Chondrocyte (in vitro differentiated cells): Measurements from ENCODE around the gene USP19. TPM values are rescaled to one million over a fixed set of nuclear protein-coding genes. Genes with fewer than 3 reads are reported as not detected.
A peak's percentile ranks its signal among the peaks of the same experiment; 100 is the strongest.

Experiments
- DNase-seq: peaks from one replicate; pipeline ENCODE4 v3.0.0; 2021; ENCODE audit warnings: mixed read lengths, low spot score
- H3K27ac Mint-ChIP-seq: one replicate; pipeline ENCODE4 v1.8.0; 2021; ENCODE audit warnings: mild to moderate bottlenecking, moderate library complexity, mixed read lengths; ENCODE audit not compliant: unreplicated experiment
- H3K27me3 Mint-ChIP-seq: 2 replicates; pipeline ENCODE4 v1.8.0; 2021; ENCODE audit warnings: low read depth, mixed read lengths
- H3K36me3 Mint-ChIP-seq: 2 replicates; pipeline ENCODE4 v1.8.0; 2021; ENCODE audit warnings: low read depth, mixed read lengths
- H3K4me1 Mint-ChIP-seq: 2 replicates; pipeline ENCODE4 v1.8.0; 2021; ENCODE audit warnings: low read depth, mild to moderate bottlenecking, mixed read lengths
- H3K4me3 Mint-ChIP-seq: one replicate; pipeline ENCODE4 v1.8.0; 2021; ENCODE audit warnings: mild to moderate bottlenecking, moderate library complexity, mixed read lengths; ENCODE audit not compliant: unreplicated experiment
- H3K9me3 Mint-ChIP-seq: 2 replicates; pipeline ENCODE4 v1.8.0; 2021; ENCODE audit warnings: low read depth, mixed read lengths
- long read RNA-seq: library from polyadenylated mRNA; stranded (forward); transcript quantifications from one replicate; pipeline ENCODE4 v2.0.0, GENCODE V29; 2021
- total RNA-seq: library from RNA; stranded (reverse); gene quantifications from 3 replicates; pipeline ENCODE4 v1.2.1, GENCODE V29; 2021
- TF ChIP-seq, protein P1 (sequence below): fragments of 200-600 bp; sonication (generic); IDR thresholded peaks from 2 replicates; pipeline ENCODE4 v1.5.0; 2021; ENCODE audit warnings: antibody characterized with exemption, mild to moderate bottlenecking, moderate library complexity

The USP19 gene, protein sequence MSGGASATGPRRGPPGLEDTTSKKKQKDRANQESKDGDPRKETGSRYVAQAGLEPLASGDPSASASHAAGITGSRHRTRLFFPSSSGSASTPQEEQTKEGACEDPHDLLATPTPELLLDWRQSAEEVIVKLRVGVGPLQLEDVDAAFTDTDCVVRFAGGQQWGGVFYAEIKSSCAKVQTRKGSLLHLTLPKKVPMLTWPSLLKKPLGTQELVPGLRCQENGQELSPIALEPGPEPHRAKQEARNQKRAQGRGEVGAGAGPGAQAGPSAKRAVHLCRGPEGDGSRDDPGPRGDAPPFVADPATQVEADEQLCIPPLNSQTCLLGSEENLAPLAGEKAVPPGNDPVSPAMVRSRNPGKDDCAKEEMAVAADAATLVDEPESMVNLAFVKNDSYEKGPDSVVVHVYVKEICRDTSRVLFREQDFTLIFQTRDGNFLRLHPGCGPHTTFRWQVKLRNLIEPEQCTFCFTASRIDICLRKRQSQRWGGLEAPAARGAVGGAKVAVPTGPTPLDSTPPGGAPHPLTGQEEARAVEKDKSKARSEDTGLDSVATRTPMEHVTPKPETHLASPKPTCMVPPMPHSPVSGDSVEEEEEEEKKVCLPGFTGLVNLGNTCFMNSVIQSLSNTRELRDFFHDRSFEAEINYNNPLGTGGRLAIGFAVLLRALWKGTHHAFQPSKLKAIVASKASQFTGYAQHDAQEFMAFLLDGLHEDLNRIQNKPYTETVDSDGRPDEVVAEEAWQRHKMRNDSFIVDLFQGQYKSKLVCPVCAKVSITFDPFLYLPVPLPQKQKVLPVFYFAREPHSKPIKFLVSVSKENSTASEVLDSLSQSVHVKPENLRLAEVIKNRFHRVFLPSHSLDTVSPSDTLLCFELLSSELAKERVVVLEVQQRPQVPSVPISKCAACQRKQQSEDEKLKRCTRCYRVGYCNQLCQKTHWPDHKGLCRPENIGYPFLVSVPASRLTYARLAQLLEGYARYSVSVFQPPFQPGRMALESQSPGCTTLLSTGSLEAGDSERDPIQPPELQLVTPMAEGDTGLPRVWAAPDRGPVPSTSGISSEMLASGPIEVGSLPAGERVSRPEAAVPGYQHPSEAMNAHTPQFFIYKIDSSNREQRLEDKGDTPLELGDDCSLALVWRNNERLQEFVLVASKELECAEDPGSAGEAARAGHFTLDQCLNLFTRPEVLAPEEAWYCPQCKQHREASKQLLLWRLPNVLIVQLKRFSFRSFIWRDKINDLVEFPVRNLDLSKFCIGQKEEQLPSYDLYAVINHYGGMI (N-terminal part only)
- 34.2 to 43.4 TPM (median 35.6 TPM) in 3 replicates for total RNA-seq
- long read RNA-seq, full-length matches to known transcripts = 8 of 43 reads
- long read RNA-seq, partial matches to known transcripts = 8 of 43 reads
- long read RNA-seq, other reads (novel, unspliced or antisense) = 27 of 43 reads

GRCh38 chr3:49120438-49121131 lies at the start of gene USP19:
TSS of gene USP19 (minus strand) at chr3:49120823. CDS start at chr3:49119145, 1,678 bp downstream.
- DNase-seq = no peak
- H3K4me3 Mint-ChIP-seq = peak within 1 kb of the TSS; percentile 70
- no peaks in the 10 kb centered on the region for H3K27me3 Mint-ChIP-seq
- TF ChIP-seq, protein P1, sequence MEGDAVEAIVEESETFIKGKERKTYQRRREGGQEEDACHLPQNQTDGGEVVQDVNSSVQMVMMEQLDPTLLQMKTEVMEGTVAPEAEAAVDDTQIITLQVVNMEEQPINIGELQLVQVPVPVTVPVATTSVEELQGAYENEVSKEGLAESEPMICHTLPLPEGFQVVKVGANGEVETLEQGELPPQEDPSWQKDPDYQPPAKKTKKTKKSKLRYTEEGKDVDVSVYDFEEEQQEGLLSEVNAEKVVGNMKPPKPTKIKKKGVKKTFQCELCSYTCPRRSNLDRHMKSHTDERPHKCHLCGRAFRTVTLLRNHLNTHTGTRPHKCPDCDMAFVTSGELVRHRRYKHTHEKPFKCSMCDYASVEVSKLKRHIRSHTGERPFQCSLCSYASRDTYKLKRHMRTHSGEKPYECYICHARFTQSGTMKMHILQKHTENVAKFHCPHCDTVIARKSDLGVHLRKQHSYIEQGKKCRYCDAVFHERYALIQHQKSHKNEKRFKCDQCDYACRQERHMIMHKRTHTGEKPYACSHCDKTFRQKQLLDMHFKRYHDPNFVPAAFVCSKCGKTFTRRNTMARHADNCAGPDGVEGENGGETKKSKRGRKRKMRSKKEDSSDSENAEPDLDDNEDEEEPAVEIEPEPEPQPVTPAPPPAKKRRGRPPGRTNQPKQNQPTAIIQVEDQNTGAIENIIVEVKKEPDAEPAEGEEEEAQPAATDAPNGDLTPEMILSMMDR = no peak
- H3K4me1 Mint-ChIP-seq = peaks cover 6% of the 10 kb centered on the region
- peak within 1 kb of the TSS; percentile 72 for H3K27ac Mint-ChIP-seq
- H3K9me3 Mint-ChIP-seq = no peaks in the 10 kb centered on the region
- peaks cover 34% of the 10 kb centered on the region for H3K36me3 Mint-ChIP-seq

DNA sequence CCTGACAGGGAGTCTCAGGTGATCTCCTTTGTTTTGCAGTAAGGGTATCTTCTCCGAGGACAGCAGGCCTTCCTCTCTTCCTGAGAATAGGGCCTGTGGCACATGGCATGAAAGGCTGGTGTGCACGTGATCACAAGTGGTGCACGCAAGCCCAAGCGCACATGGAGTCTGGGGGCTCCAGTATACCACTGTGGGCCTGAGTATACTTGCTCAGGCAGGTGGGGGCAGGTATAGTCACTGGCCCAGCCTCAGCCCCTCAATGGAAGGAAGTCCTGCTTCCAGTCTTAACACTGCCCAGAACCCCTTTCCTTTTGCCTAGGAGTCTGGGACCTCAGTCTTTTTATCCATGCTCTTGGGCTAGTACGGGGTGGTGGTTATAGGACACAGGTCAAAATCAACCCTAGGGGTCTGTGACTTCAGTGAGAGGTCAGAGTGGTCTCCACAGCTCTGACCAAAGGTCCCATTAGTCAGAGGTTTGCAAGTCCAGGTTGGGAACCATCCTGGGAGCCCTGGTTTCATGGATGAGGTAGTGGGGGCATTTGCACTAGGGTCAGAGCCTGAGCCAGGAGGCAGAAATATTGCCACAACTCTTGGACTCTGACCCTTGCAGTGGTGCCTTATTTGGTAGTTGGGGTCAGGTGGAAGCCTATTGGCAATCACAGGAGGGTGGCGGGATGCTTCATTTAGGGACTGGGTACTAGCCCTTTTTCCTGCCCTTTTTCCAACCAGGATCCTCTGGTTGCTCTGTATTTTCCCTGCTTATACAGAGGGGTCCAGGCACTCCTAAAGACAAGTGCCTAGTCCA lies 46.3 kb upstream of the USP19 start:
- TF ChIP-seq, protein P1 = no peak
- Mint-ChIP-seq H3K4me3 (peak overlapping the region; percentile 79), H3K27ac (peak overlapping the region; percentile 81), H3K4me1 (peaks cover 29% of the 10 kb centered on the region), H3K9me3 (no peaks in the 10 kb centered on the region), H3K36me3 (peaks cover 8% of the 10 kb centered on the region), H3K27me3 (no peaks in the 10 kb centered on the region)
- DNase-seq = no peak

DNA sequence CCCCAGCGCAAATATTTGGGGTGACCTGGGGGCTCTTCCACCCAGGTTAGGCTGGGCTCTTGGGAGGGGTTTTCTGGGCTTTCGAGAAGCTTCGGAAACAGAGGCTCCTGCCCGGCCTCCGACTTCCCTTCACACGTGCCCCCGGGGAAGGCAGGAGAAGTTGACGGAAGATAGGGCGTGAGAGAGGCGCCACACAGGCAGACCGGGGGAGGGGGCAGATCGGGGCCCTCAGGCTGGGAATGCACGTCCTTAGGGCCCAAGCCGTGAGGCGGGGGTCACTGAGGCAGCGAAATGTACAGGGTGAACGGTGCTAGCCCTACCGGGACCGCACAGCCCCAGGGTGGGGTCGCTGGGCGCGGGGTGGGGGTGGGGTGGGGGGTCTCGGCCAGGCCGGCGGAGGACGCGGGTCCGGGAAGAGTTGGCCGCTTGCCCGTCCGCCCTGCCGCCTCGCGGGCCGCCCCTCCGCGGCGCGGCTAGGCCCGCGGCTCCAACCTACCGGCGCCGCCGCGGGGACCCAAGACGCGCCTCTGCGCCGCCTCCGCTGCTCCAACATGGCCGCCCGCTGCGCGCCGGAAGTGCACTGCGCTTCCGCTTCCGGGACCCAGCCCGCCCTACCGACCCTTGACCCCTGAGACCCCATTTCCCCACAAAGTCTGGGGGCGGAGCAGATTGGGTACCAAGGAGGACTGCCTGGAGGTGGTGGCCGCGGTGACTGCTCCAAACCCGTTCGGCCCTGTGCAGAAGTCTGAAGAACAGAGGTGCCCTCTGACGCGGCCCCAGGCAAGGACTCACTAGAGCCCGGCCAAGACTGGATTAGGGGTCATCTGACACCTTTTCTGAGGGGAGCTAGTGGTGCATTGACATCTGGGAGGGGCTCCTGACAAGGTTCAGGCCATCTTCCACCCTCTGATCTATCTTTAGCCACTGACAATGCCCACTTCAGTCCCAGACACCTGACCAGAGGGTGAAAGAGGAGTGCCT lies 45.4 kb upstream of the USP19 start, which contains the start of gene CCDC71:
Gene CCDC71 (minus strand): TSS at position 561 of the 981 bp plus-strand sequence. CDS start 2,123 bp downstream, outside the sequence.
- peaks cover 8% of the 10 kb centered on the region for H3K36me3 Mint-ChIP-seq
- TF ChIP-seq, protein P1 = peak; percentile 10
- H3K27me3 Mint-ChIP-seq = no peaks in the 10 kb centered on the region
- H3K4me1 Mint-ChIP-seq = peaks cover 25% of the 10 kb centered on the region
- H3K9me3 Mint-ChIP-seq = no peaks in the 10 kb centered on the region
- H3K4me3 Mint-ChIP-seq = peak within 1 kb of the TSS; percentile 84
- no peak for DNase-seq
- H3K27ac Mint-ChIP-seq = peak within 1 kb of the TSS; percentile 86
